Esophagus (tissue), 2 donors: ENCODE results near the gene DLEC1. TPM values are rescaled to one million over a fixed set of nuclear protein-coding genes. Genes with fewer than 3 reads are reported as not detected.

Source experiments
- polyA plus RNA-seq, 2 donors: library from polyadenylated mRNA; stranded (reverse); fragments of 200-250 nt; gene quantifications; one replicate each; pipeline ENCODE4 v1.2.3, GENCODE V29; 2013
- donor health status: healthy with polysubstance abuse.
- donor health status: Bipolar disorder and iron deficiency.

The DLEC1 gene
- polyA plus RNA-seq, 2 donors: 0.16 to 0.39 TPM

Other genes with a start within 250 kb of the DLEC1 start
- 10 to 100 TPM in 1 of 2 donors, 1 to 10 TPM in 1; 7.6 to 13.6 TPM for gene CTDSPL, start 177.3 kb upstream of the DLEC1 start, polyA plus RNA-seq
- gene VILL, start 48.4 kb upstream of the DLEC1 start, polyA plus RNA-seq: 10 to 100 TPM in 1 of 2 donors, 1 to 10 TPM in 1; 4.9 to 16.7 TPM
- gene PLCD1, start 9.6 kb upstream of the DLEC1 start, polyA plus RNA-seq: 10 to 100 TPM; 40.1 to 41.2 TPM
- gene ACAA1, start 97.9 kb downstream of the DLEC1 start, polyA plus RNA-seq: 100 to 1,000 TPM in 1 of 2 donors, 10 to 100 TPM in 1; 79.4 to 101 TPM
- gene MYD88, start 99.5 kb downstream of the DLEC1 start, polyA plus RNA-seq: 10 to 100 TPM; 26.5 to 44.0 TPM
- gene OXSR1, start 126.3 kb downstream of the DLEC1 start, polyA plus RNA-seq: 10 to 100 TPM; 21.7 to 27.5 TPM
- gene SLC22A13, start 226.6 kb downstream of the DLEC1 start, polyA plus RNA-seq: under 1 TPM; 0.14 to 0.53 TPM
- under 1 TPM; 0.19 to 0.31 TPM for gene SLC22A14, start 243.1 kb downstream of the DLEC1 start, polyA plus RNA-seq